Hematopoietic multipotent progenitor cell treated with erythropoietin and hydrocortisone succinate and interleukin-3 and kit ligand, for 8 days (in vitro differentiated cells): Measurements from ENCODE around the gene EXOC6B.
A peak's percentile ranks its signal among the peaks of the same experiment; 100 is the strongest.

Experiments used
- DNase-seq: peaks from one replicate; pipeline ENCODE4 v3.0.0-alpha.2; 2015

The EXOC6B gene

DNA sequence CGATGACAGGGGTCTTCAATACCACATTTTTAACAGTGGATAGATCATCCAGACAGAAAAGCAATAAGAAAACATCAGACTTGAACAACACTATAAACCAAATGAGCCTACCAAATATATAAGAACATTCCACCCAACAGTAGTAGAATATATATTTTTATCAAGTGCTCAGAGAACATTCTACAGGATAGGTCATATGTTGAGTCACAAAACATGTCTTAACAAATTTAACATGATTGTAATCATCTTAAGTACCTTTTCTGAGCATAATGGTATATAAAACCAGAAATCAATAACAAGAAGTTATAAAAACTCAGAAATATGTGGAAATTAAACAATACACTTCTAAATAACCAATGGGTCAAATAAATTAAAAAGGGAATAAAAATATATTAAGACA lies 484.2 kb downstream of the EXOC6B start:
- no peak for DNase-seq

DNA sequence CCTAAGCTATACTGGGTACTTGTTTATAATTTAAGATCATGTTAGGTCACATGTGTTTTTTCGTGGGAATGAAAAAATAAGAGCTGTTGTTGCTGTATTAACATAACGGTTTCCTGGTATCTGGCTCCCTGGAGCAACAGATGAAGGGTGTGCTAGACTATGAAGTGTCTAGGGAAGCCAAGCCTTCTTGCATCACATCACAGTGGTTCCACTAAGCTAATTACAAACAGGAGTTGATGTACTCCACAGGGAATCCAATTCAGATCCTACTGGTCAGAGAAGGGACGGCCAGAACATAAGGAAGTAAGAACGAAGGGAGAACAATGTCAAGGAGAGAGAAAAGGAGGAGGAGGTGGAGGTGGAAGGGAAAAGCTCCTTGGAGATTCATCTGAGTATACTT lies 485.2 kb downstream of the EXOC6B start:
- no peak for DNase-seq

DNA sequence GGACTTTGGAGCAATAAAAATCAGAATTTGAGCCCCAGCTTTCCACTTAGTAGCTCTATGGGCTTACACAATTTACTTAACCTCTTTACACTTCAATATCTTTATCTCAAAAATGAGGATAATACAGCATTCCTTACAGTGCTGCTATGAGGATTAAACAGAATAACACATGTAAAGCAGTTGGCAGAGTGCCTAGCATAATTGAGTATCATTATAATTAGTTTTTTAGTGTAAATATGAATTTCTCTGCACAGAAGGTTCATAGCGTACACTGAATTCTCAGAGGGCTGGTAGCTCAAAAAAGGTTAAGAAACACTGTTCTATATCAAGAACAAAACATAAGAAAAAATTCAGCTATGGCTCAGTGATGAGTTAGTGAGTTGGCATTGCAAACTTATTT lies 487.8 kb downstream of the EXOC6B start:
- DNase-seq, result no peak

DNA sequence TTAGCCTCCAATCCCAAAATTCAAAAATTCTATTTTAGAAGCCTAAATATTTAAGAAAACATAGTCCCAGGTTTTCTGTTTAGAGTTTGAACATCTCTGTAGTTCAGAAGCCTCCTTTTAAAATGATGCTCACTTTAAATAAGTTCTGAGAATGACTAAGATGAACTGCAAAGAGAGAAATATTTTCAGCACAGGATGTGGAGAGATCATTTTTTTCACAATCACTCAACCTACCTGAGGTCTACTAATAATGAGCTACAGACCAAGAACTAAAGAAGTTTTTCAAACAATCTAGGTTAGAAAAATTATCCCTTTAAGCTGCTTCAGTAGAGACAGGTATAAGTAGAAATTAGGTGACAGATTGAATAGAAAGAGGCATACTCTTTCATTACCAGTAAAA lies 493.1 kb downstream of the EXOC6B start:
- DNase-seq, result no peak

DNA sequence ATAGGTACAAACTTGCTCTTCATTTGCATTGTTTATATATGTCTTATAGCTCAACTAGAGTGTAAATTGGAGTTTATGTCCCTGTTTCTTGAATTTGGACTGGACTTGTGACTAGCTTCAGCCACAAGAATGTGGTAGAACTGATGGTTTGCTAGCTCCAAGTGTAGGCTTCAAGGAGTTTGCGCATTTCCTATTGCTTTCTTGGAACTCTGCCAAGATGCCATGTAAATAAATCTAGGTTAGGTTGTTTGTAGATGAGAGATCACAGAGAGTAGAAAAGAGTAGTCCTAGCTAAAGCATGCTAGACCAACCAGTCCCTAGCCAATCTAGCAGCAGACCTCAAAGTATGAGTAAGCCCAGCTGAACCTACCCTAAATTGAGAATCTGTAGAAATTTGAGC lies 495.2 kb downstream of the EXOC6B start:
- no peak for DNase-seq

DNA sequence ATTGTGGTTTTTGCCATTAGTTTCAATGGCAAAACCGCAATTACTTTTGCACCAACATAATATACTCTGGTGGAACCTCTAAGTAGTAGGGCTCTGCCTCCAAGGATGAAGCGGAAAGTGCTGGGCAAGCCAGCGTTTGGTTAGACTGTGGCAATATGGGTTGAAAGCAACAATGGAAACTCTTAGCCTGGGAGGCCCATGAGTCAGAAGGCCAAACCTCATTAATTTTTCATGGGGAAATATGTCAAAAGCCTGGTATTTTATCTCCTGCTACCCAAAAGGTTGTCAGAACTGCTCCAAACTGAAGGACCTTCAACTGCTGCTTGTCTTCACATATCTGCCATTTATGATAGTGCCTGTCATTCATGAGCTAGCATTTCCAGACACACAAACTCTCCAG lies 499.1 kb downstream of the EXOC6B start:
- DNase-seq, result no peak

DNA sequence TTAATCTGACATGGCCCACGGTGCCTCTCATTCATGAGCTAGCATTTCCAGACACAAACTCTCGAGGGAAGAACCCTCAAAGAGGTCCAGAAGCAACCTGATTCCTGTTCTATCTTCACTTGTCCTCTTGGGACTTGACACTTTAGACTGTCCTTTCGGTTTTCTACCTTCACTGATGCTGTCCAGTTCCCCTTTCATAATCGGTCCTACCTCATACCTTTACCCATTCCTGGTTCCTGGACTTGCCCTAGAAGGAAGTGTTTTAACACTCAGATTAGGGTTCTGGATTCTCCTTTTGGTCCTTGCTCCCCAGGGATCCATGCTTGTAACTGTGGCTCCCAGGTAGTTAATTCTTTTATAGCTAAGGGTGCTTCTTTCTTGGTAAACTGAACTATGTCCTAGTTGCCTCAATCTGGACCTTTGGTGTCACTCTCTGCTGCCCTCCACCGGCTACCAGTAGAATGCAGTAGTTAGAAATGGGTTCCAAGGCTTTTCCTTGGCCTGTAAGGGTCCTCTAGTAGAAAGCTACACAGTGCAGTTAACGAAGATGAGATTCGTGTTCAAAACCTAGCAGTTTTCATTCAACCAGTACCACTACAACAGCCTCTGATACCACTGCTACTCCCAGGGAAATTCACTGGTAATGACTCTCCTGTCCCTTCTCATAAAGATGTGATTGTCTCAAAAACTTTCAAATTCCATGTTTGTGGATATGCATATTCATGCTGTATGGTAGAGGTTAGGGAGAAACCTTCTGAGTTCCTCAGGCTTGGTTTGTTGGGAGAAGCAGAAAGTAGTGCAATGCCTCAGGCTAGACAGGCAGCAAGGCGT lies 500.0 kb downstream of the EXOC6B start:
- peak; percentile 28 for DNase-seq

DNA sequence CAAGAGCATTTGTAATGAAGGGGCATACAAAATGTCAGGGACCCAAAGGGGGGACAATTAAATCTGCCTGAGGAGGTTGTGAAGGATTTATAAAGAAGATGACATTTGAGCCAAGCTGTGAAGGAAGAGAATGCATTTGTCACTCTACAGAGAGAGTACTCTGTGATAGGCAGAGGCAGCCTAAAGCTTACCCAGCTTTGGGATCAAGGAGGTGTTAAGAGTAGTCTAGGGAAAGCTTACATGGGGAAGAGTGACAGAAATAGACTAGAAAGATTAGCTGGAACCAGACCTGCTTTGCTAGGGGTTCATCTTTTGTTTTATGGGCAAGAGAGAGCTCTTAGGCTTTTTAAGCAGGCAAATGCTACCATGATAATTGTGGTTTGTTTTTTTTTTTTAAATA lies 509.1 kb downstream of the EXOC6B start:
- no peak for DNase-seq

DNA sequence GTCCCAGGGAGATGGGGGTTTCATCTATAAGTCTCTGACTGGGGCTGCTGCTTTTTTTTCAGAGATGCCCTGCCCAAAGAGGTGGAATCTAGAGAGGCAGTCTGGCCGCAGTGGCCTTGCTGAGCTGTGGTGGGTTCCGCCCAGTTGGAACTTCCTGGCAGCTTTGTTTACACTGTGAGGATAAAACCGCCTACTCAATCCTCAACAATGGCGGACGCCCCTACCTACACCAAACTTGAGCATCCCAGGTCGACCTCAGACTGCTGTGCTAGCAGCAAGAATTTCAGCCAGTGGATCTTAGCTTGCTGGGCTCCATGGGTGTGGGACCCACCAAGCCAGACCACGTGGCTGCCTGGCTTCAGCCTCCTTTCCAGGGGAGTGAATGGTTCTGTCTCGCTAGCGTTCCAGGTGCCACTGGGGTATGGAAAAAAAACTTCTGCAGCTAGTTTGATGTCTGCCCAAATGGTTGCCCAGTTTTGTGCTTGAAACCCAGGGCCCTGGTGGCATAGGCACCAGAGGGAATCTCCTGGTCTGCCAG lies 525.6 kb downstream of the EXOC6B start:
- no peak for DNase-seq

DNA sequence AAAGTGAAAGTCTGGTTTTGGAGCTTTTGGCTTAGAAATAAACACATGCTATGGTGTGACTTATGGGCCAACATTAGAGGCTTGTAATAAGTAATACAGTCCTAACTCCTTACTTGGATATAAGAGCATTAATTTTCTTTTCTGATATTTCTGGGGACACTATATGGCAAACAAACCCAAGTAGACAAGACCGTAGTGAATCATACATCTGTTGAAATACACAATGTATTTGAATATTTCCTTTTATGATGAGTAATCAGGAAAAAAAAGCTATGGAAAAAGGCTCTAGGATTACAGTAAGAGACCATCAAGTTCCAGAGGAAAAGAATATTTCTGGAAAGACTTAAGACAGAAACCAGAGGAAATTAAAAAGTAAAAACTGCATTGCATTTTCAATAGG lies 532.2 kb downstream of the EXOC6B start:
- DNase-seq, result no peak

DNA sequence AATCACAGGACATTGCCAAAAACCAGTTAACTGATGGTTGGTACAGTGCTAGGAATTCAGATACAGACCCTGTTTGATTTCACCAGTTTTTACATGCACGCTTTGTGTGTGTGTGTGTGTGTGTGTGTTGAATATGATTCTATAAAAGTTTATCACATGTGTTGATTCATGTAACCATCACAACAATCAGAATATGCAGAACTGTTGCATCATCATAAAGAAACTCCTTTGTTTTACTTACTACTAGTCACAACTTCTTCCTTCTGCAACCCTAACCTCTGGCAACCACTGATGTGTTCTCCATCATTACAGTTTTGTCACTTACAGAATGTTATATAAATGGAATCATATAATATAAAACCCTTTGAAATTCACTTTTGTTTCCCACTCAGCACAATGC lies 533.4 kb downstream of the EXOC6B start:
- no peak for DNase-seq

DNA sequence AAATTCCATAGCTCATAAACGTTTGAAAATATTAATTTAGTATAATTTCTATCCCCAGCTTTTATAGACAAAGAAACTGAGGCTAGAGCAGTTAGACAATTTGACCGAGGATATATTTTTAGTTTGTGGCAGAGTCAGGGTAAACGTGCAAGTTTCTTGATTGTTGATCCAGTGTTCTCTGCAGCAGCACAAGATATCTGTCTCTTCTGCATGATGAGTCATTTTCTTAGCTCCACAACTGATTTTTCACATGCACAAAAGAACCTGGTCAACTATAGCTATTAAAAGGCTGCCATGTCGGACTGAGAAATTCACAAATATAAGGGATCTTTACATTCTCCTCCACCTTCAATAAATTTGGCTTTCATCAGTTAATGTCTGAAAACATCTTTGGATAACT lies 534.8 kb downstream of the EXOC6B start:
- no peak for DNase-seq

DNA sequence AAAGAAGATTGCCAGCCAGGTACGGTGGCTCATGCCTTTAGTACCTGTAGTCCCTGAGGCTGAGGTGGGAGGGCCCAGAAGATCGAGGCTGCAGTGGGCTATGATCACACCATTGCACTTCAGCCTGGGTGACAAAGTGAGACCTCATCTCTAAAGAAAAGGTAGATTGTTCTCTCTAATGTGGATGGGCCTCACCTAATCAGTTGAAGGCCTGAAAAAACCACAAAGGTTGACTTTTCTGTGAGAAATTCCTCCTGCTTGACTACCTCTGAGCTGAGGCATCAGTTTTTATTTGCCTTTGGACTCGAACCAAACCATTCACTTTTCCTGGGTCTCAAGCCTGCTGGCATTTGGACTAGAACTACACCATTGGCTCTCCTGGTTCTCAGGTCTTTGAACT lies 536.1 kb downstream of the EXOC6B start:
- no peak for DNase-seq

DNA sequence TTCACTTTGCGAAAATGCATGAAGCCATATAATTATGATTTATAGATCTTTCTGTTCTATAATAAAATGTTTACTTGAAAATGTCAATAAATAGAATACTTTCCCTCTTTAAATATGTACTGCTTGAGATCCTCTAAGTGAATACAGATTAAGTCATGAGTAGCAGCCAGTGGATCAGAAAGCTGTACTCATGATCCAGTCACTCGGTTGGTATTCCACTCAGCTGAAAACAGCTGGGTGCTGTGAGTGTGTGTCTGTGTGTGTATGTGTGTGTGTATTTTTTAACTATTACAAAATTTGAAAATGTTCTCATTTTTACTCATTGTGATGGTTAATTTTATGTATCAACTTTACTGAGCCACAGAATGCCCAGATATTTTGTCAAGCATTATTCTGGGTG lies 536.5 kb downstream of the EXOC6B start:
- DNase-seq, result no peak

DNA sequence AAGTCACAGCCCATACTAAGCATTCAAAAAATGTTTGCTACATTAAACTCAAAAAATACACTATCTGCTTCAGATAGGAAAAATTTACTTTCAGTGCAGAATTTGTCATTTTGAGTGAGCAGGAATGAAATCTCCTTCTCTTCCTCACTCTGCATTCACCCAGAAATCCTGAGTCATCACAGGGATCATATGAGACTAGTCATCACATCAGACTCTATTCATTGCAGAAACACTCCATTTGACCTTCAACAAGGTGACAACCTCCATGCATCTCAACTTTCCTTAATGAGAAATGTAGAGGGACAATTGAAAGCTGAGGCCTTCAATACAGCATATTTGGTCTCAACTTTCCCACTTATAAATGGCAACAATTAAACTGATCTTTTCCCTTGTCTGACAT lies 547.8 kb downstream of the EXOC6B start:
- DNase-seq, result no peak

DNA sequence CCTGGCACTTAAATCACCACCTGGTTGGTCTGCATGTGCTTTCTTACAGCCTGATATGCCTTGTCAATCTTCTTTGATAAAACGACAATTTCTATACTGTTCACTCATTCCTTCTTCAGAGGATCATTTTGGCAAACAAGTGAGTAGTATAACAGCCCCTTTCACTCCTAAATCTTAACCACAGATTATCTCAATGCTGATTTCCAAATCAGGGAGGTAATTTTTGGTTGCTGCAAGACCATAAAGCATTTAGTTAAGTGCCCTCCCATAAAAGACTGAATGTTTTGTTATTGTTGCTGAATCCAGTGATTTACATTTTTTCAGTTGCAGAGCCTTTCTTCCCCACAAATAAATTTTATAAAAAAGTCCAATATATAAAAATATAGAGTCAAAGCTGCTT lies 549.0 kb downstream of the EXOC6B start:
- DNase-seq, result no peak

DNA sequence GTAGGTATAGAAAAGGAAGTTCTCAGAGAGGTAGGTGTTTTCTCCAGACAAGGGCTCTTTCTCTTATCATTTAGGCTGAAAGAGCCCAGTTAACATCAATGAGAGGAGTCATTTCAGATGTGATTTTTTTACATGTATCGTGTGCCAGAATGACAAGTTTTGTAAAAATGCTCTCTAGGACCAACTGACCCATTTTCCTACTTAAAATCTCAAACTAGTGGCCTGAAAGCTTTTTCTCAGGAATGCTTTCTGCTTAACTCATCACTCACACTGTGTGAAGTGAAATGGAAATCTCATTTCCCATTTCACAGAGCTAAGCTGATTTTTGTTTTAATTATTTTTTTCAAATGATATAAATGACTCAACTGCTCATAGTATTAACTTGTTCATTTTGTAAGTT lies 549.5 kb downstream of the EXOC6B start:
- DNase-seq, result no peak

DNA sequence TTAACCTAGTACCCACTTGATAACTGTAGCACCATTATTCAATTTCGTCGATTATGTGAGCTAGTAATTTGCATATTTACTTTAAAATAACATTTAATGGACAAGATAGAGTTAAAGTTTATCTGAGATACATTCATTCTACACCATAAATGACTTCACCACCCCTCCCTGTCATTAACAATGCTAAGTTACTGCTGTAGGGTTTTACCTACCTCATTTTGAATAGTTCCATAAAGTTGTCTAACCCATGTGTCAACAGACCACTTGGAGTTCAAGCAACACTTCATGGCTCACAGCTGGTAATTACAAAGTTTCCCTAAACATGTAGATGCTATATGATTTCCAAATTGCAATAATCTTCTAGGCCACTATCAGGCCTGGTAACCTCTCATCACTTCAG lies 550.7 kb downstream of the EXOC6B start:
- no peak for DNase-seq

DNA sequence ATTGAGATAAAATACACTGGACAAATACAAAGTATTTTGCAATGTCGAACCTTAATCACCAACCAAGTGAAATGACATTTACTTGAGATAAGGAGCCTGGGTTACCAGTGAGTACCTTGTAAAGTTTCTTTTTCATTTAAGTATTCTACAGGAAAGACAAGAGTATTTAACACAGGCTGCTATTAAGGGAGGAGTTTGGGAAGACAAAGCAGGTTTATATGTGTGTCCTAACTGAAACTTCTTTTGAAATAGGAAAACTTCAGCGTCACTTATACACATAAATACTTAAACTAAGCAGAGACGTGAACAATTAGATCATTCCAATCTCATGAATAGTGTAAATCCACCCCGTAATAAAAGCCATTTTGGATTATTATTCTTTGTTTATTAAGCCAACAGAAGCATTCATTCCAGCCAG lies 551.4 kb downstream of the EXOC6B start:
- no peak for DNase-seq

DNA sequence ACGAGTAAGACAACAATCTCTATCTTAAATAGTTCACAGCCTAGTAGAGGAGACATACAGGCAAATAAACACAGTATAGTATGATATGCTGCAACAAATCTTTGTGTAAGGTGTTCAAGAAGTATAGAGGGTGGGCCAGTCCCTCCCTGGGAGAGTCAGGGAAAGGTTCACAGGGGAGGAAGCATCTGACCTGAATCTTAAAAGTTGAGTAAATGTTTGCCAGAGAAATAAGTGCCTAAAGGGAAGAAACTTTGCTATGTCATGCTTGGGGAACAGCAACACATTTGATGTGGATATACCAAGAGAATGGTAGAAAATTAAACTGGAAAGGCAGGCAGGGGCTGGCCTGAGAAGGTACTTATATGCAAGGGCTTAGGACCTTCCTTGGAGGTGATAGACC lies 552.4 kb downstream of the EXOC6B start:
- DNase-seq, result no peak

DNA sequence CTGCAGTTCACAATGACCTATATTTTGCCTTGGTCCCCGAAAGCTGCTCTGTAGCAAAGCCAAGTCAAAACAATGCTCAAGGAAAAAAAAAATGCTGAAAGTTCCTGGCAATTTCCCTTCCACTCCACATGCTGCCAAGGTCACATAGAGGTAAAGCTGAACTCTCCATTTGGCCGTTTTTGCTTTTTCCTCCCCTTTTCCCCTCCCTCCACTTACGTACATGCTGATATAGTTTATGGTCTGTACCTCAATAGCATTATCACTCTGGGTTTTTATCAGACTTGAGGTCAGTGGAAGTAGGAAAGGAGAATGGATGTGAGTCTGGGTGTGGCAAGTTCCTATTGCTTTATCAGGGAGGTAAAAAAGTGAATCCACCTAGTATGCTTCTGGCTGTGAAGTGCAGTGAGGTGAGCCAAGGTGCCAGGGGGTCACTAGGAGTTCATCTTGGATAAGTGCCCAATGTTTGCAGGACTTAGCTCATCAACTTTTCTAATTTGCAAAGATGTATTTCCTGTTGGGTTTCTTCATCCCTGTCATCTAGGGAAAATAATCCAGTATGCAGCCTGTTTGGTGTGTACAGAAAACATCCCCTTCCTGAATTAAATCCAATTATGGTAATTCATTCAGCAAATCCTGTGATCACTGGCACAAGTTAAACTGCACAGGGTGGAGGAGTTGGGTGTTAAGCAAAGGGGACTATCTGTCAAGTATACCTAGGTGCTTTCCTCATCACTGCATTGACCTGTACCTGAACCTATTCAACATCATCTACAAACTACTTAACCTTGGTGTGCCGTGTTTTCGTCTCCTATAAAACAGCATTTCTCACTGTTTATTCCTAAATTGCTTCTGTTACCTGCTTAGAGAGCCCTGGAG lies 553.8 kb downstream of the EXOC6B start:
- DNase-seq, result no peak

DNA sequence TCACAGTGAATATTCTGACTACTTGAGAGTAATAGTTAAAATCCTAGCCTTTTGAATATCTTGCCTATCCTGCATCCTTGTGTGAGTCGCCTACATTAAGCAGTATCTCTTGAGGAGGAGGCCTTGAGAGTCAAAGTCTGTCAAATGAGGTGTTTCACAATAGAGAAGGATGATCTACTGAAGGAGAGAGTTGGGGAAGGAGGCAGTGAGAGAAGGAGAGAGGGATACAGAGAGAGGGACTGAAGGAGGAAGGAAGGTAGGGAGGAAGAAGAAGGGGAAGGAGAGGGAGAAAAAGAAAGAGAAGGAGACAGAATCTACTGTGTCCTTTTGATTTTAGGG lies 554.6 kb downstream of the EXOC6B start:
- DNase-seq, result no peak

DNA sequence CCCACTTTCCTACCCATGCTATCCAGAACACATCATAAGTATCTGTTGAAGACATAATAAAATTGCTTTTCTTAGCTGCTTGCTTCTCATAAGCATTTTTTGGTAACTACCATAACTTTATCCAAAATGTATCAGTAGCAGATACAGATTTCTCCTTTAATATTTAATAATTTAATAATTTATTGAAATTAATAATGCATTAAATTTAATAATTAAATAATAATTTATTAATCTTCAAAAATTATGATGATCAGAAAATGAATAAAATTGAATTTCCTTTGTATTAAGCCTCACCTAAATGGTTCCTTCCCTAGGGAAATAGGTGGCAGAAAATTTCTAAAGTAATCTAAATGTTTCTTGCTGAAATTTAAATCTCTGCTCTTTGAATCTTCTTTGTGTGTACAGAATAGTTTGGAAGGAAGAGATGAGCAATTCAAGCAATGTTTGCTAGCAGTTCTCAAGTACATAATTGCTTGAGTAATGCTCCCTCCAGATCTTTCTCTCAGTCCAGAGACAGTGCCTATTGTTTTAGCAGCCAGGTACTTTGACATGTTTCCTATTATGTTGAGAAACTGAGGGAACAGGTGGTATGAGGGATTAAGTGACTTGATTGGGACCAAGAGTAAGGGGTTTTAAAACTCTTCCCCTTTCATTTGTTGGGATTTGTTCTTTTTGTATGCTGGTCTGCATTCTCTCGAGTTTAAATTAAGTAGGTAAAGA lies 555.1 kb downstream of the EXOC6B start:
- no peak for DNase-seq

DNA sequence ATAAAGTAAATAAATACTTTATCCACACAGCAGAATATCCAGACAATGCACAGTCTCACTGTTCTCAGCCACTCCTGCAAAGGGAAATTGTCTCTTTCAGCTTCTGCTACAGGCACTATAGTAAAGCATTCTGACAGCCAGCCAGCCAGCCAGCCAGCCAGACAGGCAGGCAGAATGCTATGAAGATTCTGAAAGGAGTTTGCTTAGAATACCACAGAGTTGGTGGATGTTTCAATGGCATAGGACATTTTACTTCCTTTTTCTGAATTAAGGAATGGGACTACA lies 562.1 kb downstream of the EXOC6B start:
- no peak for DNase-seq
